H4 (cell line): ENCODE measurements around the gene DMRTC1B. TPM values are rescaled to one million over a fixed set of nuclear protein-coding genes. Genes with fewer than 3 reads are reported as not detected.
"Not testable (repeated sequence)": the region's sequence is repeated elsewhere in the genome, so short reads cannot be mapped to it uniquely, and the experiment has no call there.

Source experiments
- DNase-seq: peaks from one replicate; pipeline ENCODE4 v3.0.0-alpha.2; 2015; ENCODE audit warnings: low spot score
- total RNA-seq: library from RNA; depleted of rRNA; stranded (reverse); fragments of >200 nt; shearing (Covaris generic); gene quantifications from 2 replicates; pipeline ENCODE4 v1.2.3, GENCODE V29; 2014; rRNA removed

DMRTC1B gene
- total RNA-seq, result 0.41 TPM in 1 of 2 replicates, not detected in the other

- not testable (repeated sequence) for DNase-seq
Measured at GRCh38 chrX:72776653-72777466, at the start of gene DMRTC1B. Gene DMRTC1B (plus strand): TSS chrX:72776890. CDS start chrX:72845136, 68,246 bp downstream.

DNA sequence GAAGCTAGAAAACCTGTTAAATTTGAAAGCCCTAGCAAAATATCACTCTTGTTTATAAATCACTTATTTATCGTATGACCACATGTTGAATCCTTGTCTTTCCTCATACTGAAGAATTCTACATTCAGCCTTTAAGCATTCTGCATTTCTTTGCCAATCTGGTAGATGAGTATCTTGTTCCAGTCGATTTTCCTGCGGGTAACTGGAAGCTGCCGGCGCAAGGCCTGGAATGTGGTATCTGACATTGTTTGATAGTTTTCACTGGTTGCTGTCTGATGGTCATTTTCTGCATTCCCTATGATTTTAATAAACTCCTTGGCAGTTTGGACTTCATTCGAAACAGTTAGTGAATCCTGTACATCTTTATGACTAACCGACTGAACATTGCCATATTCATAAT is 48.8 kb upstream of the DMRTC1B start:
- no peak for DNase-seq

DNA sequence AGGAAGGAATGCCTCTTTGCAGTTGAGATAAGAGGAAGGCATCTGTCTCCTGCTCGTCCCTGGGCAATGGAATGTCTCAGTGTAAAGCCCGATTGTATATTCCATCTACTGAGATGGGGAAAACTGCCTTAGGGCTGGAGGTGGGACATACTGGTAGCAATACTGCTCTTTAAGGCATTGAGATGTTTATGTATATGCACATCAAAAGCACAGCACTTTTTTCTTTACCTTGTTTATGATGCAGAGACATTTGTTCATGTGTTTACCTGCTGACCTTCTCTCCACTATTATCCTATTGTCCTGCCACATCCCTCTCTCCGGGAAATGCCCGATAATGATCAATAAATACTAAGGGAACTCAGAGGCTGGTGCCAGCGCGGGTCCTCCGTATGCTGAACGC is 43.1 kb upstream of the DMRTC1B start:
- DNase-seq, result not testable (repeated sequence)

DNA sequence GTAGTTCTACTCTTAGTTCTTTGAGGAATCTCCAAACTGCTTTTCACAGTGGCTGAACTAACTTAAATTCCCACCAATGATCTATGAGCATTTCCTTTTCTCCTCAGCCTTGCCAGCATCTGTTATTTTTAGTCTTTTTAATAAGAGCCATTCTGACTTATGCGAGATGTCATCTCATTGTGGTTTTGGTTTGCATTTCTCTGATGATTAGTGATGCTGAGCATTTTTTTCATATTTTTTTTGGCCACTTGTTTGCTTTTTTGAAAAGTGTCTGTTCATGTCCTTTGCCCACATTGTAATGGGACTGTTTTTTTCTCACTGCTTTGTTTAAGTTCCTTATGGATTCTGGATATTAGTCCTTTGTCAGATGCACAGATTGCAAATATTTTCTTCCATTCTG is 41.1 kb upstream of the DMRTC1B start:
- no peak for DNase-seq

GRCh38 chrX:72745546-72745945 is 31.1 kb upstream of the DMRTC1B start:
- DNase-seq, result not testable (repeated sequence)

DNA sequence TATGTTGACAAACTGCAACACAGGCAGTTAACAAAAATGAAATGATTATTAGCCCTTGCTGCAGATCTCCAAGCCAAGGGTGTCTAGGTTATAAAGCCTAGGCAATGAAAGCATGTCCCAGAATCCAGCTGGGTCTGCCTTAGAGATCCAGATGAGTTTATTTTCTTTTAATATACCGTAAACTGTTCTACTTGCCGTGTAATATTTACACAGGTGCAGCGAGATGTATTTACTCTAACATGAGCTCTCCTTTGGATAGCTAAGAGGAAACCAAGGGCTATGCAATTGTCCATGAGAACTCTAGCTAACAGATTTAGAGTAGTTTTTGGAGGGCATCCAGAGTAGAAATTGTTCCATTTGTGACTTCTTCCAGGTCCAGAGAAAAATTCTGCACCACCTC is 28.1 kb upstream of the DMRTC1B start:
- not testable (repeated sequence) for DNase-seq

- not testable (repeated sequence) for DNase-seq
Measured at GRCh38 chrX:72760454-72760853, 16.2 kb upstream of the DMRTC1B start.

DNA sequence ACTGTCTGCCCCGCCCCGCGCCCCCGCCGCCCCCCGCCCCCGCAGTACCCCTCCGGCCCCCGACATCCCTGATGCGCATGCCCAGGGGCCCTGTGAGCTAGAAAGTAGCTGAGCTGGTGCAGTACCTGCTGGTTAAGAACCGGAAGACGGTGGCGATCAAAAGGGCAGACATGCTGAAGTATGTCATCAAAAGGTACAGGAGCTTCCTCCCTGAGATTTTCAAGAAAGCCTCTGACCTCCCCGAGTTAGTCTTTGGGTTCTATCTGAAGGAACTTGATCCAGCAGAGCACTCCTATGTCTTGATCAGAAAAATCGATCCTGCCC is 739 bp downstream of the DMRTC1B start:
- not testable (repeated sequence) for DNase-seq

DNA sequence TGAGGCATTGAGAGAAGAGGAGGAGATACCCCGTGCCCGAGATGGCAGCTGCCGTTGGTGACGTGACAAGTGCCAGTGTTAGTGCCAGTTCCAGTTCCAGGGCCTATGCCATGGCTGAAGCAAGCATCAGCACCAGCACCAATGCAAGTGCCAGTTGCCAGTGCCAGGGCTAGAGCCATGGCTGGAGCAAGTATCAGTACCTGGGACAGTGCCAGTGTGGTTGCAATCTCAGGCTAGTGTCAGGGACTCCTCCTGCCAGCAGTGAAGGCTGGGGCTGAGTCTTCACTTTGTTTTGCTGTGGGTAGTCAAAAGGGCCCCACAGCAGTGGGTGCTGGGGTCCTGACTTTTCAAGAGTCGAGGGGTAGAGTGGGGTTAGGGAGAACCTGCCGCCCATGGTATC is 1.5 kb downstream of the DMRTC1B start:
- not testable (repeated sequence) for DNase-seq

GRCh38 chrX:72782560-72782959 is 5.9 kb downstream of the DMRTC1B start, which contains the start of gene FAM236B:
Gene FAM236B (minus strand): TSS chrX:72782660. CDS start chrX:72782560, 100 bp downstream.
- not testable (repeated sequence) for DNase-seq

DNA sequence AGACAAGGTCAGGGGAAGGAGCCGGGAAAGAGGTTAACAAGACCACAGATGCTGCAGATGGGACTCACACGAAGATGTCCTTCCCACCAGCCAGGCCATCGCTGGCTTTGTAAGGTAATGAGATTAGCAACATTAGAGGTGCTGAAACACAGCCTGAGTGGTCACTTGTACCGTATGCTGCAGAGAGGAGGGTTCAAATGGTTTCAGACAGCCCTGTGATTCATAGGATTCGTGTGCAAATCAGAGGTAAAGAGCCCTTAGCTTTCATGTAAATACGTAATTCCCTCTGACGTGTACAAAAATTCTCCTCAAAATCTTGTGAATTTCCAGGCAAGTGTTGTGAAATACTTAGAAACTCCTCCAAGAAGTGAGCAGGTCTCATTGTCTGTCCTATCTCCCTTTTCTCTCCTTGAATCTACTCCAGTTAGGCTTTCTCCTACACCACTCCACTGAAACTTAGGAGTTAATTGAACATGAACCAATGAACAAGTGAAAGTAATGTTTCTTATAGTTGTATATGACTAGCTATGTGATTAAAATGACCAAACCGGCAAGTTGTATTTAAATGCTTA is 6.8 kb downstream of the DMRTC1B start:
- DNase-seq, result not testable (repeated sequence)

- not testable (repeated sequence) for DNase-seq
Measured at GRCh38 chrX:72783964-72784363, 7.3 kb downstream of the DMRTC1B start.

GRCh38 chrX:72788142-72788541 is 11.5 kb downstream of the DMRTC1B start:
- not testable (repeated sequence) for DNase-seq

- not testable (repeated sequence) for DNase-seq
Measured at GRCh38 chrX:72790390-72790789, 13.7 kb downstream of the DMRTC1B start.

GRCh38 chrX:72808110-72808509 is 31.4 kb downstream of the DMRTC1B start, which contains the start of gene FAM236D:
Gene FAM236D (minus strand): TSS chrX:72808210. CDS start chrX:72808110, 100 bp downstream.
- DNase-seq, result not testable (repeated sequence)

GRCh38 chrX:72830701-72831100 is 54.0 kb downstream of the DMRTC1B start:
- DNase-seq, result not testable (repeated sequence)

GRCh38 chrX:72837532-72837931 is 60.8 kb downstream of the DMRTC1B start:
- not testable (repeated sequence) for DNase-seq

GRCh38 chrX:72882898-72883297 is 106.2 kb downstream of the DMRTC1B start:
- not testable (repeated sequence) for DNase-seq

DNA sequence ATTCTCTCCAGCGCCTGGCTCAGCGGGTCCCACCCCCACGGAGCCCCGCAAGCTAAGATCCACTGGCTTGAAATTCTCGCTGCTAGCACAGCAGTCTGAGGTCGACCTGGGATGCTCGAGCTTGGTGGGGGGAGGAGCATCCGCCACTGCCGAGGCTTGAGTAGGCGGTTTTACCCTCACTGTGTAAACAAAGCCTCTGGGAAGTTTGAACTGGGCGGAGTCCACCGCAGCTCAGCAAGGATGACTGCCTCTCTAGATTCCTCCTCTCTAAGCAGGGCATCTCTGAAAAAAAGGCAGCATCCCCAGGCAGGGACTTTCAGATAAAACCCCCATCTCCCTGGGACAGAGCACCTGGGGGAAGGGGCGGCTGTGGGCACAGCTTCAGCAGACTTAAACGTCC is 113.0 kb downstream of the DMRTC1B start:
- DNase-seq, result not testable (repeated sequence)
